GM20431 (cell line): Measurements from ENCODE around the gene TFAP2A.

ENCODE experiments used
- in situ Hi-C: fragments of 300-500 bp; cut with MseI, MboI; formaldehyde crosslinking; loops from one replicate; pipeline ENCODE4 v1.15.0; 2020; ENCODE audit warnings: low sequenced_read_pairs; ENCODE audit not compliant: unreplicated experiment

The TFAP2A gene

DNA sequence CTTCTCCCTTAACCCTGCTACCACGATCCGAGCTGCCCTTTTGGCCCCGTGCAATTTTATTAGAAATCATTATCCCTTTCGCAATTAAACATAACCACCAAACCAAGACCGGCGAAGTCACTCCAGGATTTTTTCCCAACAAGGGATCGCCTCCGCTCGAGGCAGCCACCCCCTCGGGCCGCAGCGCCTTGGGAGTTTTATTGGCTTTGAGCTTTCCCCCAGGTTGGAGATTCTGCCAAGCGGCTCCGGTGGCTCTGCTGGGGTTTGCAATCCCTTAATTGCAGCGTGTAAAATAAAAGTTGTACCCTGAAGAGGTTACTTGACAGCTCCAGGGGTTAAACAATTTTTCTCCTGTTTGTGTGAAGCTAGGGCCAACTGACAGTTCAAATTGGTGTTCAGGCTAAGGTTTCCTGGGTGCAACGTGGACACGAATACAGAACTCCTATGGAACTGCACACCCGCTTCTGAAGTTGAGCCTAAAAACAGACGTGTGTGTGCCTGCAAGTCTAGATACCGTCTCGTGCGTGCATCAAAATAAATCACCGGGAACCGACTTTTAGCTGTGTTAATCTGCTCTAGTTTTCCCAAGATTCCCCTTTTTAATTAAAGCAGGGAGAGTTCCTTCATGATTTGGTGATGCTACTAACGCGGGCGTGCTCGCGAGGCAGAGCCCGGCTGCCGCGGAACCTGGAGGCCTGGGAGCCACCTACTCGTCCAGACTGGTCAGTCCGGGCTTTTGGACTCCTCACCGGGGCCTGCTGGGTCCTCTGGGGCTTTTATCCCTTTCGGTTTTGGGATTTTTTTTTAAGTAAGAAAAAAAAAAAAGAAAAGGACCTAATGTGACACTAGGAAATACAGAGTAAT is 975 bp upstream of the TFAP2A start:
- in situ Hi-C loops, result no loop called here

DNA sequence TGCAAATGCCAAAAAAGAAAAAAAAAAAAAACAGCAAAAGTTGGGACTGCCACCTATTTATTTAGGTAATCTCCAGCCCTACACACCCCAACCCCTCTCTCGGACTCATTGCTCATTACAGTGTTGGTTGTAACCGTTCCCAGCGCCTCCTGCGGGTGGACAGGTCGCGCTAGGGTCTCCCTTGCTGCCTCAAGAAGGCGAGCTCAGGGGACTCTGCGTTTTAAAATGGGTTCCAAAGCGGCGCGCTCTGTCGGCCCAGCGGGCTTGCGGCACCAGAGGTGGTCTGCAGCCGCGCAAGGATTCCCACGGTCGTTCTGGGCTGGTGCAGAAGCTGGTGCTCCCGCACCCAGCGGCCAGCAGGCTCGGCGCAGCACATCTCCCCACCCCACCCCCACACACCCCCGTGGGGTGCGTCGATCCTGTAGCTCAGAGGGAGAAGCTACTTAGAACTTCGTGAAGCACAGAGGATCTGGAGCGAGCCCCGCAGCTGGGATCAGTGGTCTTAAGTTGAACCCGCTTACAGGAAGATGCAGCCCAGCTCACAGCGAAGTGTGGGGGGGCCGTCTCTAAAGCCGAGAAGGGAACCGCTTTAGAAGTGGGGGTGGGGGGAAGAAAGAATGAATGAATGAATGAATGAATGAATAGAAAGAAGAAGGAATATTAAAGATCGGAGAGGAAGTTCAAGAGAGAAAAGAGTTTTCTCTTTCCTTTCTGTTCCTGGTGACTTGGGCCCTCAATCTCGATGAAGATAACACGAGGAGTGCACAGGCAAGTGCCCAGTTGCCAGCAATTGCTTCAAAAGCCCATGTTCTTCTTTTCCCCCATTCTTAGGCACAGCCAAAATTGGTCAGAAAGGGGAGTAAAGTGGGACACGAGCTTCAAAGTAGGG is 780 bp downstream of the TFAP2A start:
- in situ Hi-C loops, result no loop called here

DNA sequence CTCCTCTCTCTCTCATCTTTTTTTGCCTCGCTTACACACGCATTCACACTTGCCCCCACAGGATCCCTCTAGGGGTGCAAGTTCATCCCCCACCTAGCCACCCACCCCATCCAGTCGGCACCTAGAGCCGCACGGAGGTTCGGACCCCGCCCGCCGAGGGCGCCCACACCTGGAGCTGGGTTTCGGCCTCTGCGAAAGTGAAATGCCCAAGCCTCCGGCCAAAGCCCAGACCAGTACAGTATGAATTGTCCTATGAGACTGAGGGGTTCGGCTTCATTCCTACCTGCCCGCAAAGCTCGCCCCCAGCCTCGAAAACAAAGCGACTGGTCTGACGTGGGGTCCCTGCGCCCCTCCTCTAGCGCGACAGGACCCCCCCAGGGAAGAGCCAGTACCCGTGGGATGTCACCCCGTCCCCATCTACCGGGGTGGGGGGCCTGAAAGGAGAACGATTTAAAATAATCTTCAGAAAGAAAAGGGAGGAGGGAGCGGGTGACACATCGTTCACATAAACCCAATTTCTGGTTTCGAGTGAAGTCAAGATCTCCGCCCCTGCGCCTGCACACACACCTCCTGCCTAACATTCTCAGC is 1.5 kb downstream of the TFAP2A start:
- in situ Hi-C loops, result no loop called here

DNA sequence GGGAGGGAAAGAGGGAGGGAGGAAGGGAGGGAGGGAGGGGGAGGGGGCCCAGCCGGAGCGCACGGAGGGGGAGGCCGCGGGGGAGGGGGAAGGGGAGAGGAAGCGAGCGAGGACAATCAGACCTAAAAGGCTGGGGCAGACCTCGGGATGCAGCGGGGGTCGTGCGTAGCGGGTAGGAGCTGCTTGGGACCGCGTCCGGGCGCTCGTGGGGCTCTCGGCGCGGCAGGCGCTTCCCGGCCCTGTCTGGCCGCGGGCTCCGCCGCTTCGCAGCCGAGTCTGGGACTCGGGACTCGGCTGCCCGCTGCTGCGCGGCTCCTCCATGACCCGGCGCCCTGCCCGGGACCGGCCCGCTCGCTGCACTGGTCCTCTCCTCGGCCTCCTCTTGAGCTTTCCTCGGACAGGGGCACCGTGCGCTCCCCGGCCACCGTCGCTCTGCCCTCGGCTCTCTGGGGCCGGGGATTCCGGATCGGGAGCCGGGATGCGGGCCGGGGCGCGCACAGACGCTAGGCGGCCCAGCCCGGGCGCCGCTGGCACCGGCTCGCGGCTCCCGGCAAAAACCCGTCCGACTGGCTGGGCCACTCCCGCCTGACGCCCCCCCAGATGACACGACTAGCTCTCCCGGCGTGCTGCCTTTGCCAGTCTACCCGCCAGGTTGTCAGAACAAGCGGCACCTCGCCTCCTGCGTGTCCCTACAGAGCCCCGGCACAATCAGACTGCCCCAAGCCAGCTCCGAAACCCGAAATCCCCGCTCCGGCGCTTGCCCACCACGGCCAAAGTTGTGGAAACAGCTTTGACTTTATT is 2.2 kb downstream of the TFAP2A start:
- in situ Hi-C loops, result no loop called here

DNA sequence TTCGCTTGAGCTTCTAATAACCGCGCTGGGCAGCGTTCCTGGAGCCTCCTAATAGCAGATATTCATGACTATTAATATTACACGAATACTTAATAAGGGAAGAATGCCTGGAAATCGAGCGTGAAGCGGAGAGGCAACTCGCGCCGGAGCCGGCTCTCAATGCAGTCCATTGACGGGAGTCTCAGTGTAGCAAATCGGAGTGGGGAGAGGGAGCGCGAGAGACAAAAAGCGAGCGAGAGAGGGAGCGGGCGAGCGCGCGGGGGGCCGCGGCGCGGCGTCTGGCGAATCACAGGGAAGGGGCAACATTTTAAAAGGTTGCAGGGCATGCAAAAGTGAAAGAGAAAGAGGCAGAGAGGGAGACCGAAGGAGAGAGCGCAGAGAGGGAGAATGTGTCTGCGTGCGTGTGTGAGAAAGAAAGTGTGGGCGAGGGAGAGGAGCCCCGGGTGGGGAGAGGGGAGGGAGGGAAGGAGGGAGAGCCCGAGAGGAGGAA is 2.9 kb downstream of the TFAP2A start:
- in situ Hi-C loops, result no loop called here

DNA sequence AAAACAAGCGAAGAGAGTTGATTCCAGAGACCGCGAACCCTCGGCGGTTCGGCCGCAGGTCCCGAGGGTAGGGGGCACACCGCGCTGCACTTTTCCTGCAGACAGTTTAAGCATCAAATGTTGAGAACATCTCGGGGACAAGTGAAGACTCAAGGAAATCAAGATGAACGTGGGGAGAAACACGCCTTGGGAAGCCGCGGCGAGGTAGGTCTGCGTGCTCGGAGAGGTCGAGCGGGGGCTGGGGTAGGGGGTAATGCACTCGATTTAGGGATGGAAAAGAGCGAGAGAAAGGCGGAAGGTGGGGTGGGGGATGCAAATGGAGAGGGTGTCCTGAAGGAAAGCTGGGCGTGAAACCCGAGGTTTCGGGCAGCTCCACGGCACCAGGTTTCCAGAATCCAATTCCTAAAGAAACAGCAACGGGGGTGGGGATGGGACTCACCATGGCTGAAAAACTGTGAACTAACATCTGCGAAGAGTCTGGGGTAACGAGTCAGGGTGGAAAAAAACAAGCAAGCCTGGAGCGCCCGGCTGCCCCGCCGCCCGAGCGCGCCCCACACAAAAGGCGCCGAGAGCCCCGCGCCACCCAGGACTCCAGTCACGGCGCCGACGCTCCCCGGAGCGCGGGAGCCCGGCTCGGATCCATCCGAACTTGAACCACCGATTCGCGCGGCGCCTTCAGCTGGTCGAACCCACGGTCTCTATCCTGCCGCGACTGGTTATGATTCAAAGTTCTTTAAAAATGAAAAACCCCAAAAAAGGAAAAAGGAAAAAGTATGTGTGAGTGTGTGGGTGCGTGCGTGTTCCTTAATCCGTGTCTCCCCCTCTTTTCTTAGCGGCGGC is 3.5 kb downstream of the TFAP2A start:
- in situ Hi-C loops, result no loop called here

DNA sequence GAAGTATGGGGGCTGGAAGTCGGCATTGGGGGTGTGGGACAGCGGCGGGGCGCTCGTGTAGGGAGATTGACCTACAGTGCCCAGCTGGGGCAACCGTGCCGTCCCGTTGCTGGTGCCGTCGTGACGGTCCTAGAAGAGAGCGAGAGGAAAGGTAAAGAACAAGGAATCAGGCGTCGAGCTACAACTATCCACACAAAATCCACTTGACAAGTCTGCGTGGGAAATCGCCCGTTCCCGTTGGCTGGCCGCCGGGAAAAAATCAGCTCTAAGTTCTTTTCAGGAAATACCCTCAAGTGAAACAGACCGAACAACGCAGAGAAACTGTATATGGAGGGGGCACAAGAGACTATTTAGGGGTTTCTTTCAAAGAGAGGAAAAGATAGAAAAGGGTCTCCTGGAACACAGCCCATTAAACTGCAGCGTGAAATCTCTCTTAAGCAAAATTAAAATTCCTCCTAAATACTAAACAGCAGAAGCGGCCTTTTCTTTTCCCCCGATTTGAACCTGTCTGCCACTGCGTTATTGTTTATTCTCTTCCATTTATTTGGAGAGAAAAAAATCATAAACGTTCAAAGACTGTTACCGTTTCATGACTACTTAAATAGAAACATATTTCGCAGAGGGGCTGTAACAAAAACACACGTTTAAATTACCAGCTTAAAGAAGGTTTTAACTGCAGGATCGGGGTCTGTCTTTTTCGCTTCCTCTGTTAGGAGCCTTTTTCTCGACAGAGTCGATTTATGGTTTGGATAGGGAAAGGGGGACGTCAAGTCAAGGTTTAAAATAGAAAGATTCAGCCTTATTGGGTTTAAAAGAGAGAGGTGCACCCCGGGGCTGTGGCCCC is 4.4 kb downstream of the TFAP2A start:
- in situ Hi-C loops, result no loop called here

DNA sequence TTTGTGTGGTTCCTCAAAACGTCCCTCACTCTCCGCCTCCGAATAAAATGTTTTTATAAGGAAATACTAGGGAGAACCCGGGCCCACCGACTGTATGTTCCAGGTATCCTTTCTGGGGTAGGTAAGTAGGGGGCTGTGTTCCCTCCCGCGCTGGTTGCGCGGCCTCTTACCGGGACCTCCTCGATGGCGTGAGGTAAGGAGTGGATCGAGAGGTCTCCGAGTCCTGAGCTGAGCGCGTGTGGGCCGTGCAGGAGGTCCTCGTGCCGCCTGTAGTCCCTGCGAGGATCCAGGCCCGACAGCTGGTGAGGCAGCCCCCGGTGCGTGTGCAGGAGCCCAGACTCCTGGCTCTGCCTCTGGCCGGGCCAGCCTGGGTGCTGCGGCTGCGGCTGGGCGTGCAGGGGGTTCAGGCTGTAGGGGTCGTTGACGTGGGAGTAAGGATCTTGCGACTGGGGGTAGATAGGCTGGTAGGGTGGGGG is 5.1 kb downstream of the TFAP2A start:
- in situ Hi-C loops, result no loop called here

DNA sequence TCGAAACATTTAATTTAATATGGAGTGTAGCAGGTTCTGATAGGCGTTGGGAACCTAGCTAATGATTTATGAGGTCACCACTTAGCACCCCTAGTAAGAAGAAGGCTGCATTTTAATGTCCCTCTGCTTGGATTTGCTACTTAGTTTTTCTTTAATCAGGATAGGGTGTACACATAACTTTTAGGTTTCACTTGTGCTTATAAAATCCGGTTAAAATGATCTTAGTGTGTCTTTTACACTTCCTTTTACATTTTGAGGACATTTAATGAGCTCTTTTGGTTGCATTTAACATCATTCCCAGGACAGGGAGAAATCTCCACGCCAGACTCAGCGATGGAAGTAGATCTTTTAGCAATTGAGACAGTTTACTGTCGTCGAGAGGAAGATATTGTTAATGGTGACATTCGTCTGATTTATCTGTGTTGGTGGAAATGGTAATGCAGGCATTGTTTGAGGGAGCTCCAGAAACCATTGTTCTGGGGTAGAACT is 5.6 kb downstream of the TFAP2A start:
- in situ Hi-C loops, result no loop called here

DNA sequence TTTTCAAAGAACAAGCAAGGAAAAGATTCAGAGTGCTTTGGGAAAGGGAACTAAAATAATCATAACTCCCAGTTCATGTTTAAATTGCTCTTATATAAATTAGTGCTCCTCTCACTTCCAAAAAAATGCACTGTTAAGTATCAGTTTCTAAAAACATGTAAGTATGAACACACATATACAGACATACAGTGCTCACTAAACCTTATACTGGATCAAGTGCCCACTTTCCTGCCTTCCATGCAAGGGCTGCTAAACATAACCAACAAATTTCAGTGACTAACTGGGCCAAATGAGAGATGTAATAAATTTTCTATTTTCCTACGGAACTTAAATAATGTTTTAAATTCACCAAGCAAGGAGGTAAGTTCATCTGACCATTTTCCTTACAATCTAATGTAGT is 6.4 kb downstream of the TFAP2A start:
- in situ Hi-C loops, result no loop called here

DNA sequence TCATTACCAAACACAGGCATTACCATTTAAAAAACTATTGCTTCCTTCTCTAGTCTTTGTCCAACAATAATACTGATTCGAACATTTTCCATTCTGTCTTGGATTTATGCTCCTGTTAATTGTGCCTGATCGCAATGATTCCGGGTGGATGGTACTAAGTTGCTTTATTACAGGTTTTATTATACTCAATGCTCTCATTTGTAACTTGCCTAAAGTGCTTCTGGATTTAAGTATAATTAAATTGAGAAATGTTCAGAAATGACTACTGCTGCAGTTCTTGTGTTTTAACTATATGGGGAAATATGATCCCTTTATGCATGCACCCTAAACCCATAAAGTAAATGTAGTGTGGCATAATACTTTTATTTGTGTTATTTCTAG is 7.2 kb downstream of the TFAP2A start:
- in situ Hi-C loops, result no loop called here

DNA sequence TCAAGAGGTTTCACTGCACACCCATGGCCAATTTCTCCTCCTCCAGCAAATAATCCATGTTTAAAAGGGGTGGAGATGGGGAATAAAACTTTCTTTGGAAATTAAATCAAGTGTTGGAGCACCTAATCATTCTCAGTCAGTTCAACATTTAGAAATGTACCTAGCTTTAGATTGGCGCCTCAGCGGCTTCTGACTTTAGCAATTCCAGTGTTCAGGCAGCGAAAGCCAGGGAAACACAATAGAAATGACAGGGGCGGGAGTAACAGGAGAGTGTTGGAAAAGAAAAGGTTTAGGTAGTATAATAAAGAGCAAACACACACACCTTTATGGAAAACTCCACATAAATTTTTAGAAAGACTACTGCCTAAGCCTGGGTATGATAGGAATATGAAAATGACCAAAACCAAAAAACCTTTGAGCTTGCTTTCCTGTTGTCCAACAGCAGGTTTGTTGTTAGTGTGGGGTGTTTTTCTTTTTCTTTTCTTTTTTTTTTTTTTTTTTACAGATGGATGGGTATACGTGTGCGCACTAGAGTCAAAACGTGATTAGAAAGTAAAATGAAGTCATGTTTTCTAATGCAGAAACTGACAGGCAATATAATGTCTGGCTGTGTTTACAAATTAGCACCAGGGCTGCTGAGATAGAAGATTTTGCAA is 7.7 kb downstream of the TFAP2A start:
- in situ Hi-C loops, result no loop called here

DNA sequence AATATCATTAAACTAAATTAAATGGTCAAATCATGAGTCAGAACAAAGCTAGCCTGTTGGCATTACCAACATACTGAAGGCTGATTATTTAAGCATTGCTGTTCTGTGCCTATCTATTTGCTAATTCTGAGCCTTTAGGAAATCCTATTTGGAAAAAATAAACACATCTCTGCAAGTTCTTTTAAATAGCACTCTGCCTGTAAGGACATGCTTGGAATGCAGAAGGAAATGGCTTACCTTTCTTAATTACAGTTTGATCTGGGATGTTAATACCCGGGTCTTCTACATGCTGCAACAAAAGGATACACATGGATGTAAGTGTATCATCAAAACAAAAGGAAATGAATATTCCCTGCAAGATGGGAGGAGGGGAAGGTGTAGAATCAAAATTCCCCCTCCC is 8.3 kb downstream of the TFAP2A start:
- in situ Hi-C loops, result no loop called here

DNA sequence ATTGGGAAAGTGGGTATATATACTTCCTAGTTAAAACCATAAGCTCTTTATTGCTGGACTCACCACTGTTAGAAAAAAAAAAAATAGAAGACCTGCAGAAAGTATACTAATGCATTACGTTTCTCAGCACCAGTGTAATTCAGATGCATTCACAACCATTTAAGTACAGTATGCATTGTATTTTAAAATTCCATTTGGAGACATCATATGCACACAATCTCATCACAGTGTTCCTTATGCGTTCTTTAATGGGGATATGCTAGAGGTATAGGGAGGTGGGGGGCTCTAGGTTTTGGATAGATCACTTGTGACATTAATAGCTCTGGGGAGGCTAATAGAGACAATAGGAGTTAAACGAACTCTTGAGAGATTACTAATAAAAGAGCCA is 9.4 kb downstream of the TFAP2A start:
- in situ Hi-C loops, result no loop called here

DNA sequence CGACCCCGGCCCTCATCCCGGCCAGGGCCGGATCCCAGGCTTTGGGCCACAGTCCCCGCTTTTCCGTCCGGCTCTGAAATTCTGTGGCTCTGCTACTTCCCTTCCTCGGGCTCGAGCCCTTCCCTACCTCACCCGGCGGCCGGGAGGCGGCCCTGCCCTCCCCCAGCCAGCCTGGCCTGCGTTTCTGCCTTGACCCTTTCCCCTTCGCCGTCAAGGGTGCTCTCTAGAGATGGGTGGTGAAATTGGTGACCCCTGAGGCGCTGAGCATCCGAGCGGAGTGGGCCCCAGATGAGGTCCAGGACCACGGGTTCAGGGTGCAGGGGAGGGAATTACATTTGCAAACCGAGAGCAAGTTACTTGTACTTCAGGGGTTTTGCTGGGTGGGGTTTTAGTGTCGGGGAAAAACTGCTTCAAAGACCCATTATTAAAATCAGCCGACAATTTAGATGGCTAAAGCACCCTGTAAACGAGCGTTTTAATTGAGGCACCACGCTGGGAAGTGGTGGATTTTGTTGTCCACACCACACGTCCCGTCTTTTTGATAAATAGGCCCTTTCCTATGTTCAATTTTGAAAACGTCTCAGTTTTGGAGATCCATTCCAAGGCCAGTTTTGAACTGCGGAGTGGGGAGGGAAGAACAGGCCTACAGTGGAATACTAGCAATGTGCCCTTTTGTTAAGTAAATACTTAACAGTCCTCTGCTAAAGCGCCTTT is 9.9 kb downstream of the TFAP2A start:
- in situ Hi-C loops, result no loop called here

DNA sequence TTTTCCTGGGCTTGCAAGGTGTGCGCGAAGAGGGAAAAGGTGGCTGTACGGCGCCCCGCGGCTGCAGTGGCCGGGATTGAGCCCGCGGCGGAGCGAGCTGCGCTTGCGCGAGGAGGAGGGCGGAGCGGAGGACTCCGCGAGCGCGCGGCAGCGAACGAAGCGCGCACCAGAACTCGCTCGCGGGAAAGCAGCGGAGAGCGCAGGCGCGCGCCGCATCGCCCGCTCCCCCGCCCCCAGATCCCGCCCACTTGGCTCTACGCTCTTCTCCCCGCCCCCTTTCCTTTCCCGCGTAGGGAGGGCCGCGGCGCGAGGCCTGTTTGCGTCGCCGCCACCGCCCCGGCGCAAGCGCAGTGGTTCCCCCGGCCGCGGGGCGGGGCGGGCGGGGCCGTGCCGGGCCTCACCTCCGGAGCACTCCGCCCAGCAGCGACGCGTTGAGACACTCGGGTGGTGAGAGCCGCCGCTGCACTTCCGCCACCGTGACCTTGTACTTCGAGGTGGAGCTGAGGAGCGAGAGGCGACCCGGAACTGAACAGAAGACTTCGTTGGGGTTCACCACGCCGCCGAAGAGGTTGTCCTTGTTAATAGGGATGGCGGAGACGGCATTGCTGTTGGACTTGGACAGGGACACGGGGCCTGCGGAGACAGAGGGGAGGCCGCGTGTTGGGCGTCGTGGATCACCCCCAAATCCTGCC is 10.6 kb downstream of the TFAP2A start:
- in situ Hi-C loops, result no loop called here
